OCI-LY1 (cell line): ENCODE results near the gene ULK4.

Experiments
- H2AFZ ChIP-seq: fragments of 200-600 bp; sonication (generic), shearing (Covaris generic); 2 replicates; pipeline ENCODE4 v1.6.0; 2014; ENCODE audit warnings: antibody characterized with exemption, mild to moderate bottlenecking, low read length
- H3F3A ChIP-seq: fragments of 200-600 bp; sonication (generic), shearing (Covaris generic); 2 replicates; pipeline ENCODE4 v1.6.0; 2014; ENCODE audit warnings: mild to moderate bottlenecking, antibody characterized with exemption, low read length, moderate library complexity; ENCODE audit not compliant: insufficient read depth
- H3K27ac ChIP-seq: fragments of 200-600 bp; sonication (generic); 2 replicates; pipeline ENCODE4 v1.5.1; 2014; ENCODE audit warnings: low read length, mixed run types, mild to moderate bottlenecking, low read depth; ENCODE audit not compliant: poor library complexity, severe bottlenecking
- H3K27me3 ChIP-seq: fragments of 200-600 bp; sonication (generic); 2 replicates; pipeline ENCODE4 v1.6.0; 2014; ENCODE audit warnings: antibody characterized with exemption, mild to moderate bottlenecking, low read length, moderate library complexity; ENCODE audit not compliant: insufficient read depth
- H3K36me3 ChIP-seq: fragments of 200-600 bp; sonication (generic); 2 replicates; pipeline ENCODE4 v1.6.1; 2014; ENCODE audit warnings: mild to moderate bottlenecking, antibody characterized with exemption, low read length, moderate library complexity, mixed read lengths; ENCODE audit not compliant: insufficient read depth
- H3K4me1 ChIP-seq: fragments of 200-600 bp; sonication (generic); 2 replicates; pipeline ENCODE4 v1.5.1; 2014; ENCODE audit warnings: mild to moderate bottlenecking, low read length, moderate library complexity; ENCODE audit not compliant: insufficient read depth, severe bottlenecking
- H3K4me2 ChIP-seq: fragments of 200-600 bp; sonication (generic), shearing (Covaris generic); 2 replicates; pipeline ENCODE4 v1.6.1; 2014; ENCODE audit warnings: low read length
- H3K4me3 ChIP-seq: fragments of 200-600 bp; sonication (generic); 2 replicates; pipeline ENCODE4 v1.5.1; 2014; ENCODE audit warnings: low read length, low read depth, mild to moderate bottlenecking, mixed read lengths; ENCODE audit not compliant: poor library complexity, severe bottlenecking
- H3K79me2 ChIP-seq: fragments of 200-600 bp; shearing (Covaris generic); 2 replicates; pipeline ENCODE4 v1.6.1; 2016; ENCODE audit warnings: mixed run types, low read length, mixed read lengths; ENCODE audit not compliant: insufficient read depth
- H3K9ac ChIP-seq: fragments of 200-600 bp; sonication (generic), shearing (Covaris generic); 2 replicates; pipeline ENCODE4 v1.6.1; 2014; ENCODE audit warnings: mild to moderate bottlenecking, low read length, mixed read lengths
- H3K9me2 ChIP-seq: fragments of 200-600 bp; sonication (generic), shearing (Covaris generic); 2 replicates; pipeline ENCODE4 v1.6.1; 2014; ENCODE audit warnings: low read depth, mild to moderate bottlenecking, low read length, mixed read lengths
- H3K9me3 ChIP-seq: fragments of 200-600 bp; shearing (Covaris generic); 2 replicates; pipeline ENCODE4 v1.6.1; 2014; ENCODE audit warnings: low read length, mixed read lengths
- H4K20me1 ChIP-seq: fragments of 200-600 bp; sonication (generic), shearing (Covaris generic); 2 replicates; pipeline ENCODE4 v1.6.0; 2016; ENCODE audit warnings: mild to moderate bottlenecking, low read length; ENCODE audit not compliant: insufficient read depth
- EZH2 ChIP-seq: fragments of 200-600 bp; sonication (generic), shearing (Covaris generic); IDR thresholded peaks from 2 replicates; pipeline ENCODE4 v1.8.0; 2017; ENCODE audit warnings: borderline replicate concordance, mixed run types, mild to moderate bottlenecking, antibody characterized with exemption, low read length, moderate library complexity, mixed read lengths
- TF ChIP-seq, protein P1 (sequence below): fragments of 200-600 bp; sonication (generic), shearing (Covaris generic); IDR thresholded peaks from 2 replicates; pipeline ENCODE4 v1.5.1; 2017; ENCODE audit warnings: mild to moderate bottlenecking, antibody characterized with exemption, low read length, moderate library complexity, mixed read lengths

Gene ULK4

DNA sequence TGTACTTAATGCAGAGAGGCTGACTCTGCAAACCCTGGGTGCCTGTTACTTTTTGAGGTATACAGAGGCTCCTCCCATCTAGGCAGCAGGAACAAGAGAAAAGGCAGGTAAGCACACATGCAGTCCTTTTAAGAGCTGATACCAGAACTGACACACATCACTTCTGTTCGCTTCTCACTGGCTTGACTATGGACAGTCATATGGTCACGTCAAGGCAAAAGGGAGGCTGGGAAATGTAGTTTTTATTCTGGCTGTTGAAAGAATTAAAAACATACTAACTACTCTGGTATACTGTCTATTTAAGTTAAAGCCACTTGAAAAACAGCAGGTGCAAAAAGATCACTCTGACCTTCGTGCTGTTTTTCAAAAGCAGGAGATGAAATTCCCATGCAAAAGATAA, 544.3 kb downstream of the ULK4 start:
- Histone ChIP-seq H3K27ac (no peak overlapping the region), H3K9me2 (no peaks in the 10 kb centered on the region), H2AFZ (no peak overlapping the region), H3K4me1 (no peaks in the 10 kb centered on the region), H3K4me3 (no peak overlapping the region), H3K79me2 (no peaks in the 10 kb centered on the region), H4K20me1 (no peaks in the 10 kb centered on the region), H3F3A (no peaks in the 10 kb centered on the region), H3K27me3 (no peaks in the 10 kb centered on the region), H3K9me3 (no peaks in the 10 kb centered on the region), H3K36me3 (no peaks in the 10 kb centered on the region), H3K4me2 (no peak overlapping the region), H3K9ac (no peak overlapping the region)
- TF ChIP-seq, protein P1, sequence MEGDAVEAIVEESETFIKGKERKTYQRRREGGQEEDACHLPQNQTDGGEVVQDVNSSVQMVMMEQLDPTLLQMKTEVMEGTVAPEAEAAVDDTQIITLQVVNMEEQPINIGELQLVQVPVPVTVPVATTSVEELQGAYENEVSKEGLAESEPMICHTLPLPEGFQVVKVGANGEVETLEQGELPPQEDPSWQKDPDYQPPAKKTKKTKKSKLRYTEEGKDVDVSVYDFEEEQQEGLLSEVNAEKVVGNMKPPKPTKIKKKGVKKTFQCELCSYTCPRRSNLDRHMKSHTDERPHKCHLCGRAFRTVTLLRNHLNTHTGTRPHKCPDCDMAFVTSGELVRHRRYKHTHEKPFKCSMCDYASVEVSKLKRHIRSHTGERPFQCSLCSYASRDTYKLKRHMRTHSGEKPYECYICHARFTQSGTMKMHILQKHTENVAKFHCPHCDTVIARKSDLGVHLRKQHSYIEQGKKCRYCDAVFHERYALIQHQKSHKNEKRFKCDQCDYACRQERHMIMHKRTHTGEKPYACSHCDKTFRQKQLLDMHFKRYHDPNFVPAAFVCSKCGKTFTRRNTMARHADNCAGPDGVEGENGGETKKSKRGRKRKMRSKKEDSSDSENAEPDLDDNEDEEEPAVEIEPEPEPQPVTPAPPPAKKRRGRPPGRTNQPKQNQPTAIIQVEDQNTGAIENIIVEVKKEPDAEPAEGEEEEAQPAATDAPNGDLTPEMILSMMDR = no peak
- no peak for TF ChIP-seq EZH2

DNA sequence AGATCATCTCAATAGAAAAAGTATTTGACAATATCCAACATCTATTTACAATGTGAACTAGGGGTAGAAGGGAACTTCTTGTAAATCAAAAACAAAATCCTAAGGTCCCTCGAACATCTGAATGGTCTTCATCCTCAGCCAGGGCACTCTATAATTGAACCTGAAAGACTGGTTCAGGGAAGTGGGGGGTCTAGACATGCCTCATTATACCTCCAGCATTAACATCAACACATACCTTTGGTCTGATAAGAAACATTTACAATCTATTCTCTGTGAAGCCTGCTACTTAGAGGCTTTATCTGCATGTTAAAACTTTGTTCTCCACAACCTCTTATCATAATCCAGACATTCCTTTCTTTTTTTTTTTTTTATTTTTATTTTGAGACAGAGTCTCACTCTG, 550.8 kb downstream of the ULK4 start:
- Histone ChIP-seq H2AFZ (no peak overlapping the region), H3K36me3 (no peaks in the 10 kb centered on the region), H3K27ac (no peak overlapping the region), H3K9me2 (no peaks in the 10 kb centered on the region), H3F3A (no peaks in the 10 kb centered on the region), H3K79me2 (no peaks in the 10 kb centered on the region), H3K4me2 (no peak overlapping the region), H3K27me3 (no peaks in the 10 kb centered on the region), H4K20me1 (no peaks in the 10 kb centered on the region), H3K9me3 (no peaks in the 10 kb centered on the region), H3K9ac (no peak overlapping the region), H3K4me3 (no peak overlapping the region), H3K4me1 (no peaks in the 10 kb centered on the region)
- no peak for TF ChIP-seq EZH2
- TF ChIP-seq, protein P1 = no peak

DNA sequence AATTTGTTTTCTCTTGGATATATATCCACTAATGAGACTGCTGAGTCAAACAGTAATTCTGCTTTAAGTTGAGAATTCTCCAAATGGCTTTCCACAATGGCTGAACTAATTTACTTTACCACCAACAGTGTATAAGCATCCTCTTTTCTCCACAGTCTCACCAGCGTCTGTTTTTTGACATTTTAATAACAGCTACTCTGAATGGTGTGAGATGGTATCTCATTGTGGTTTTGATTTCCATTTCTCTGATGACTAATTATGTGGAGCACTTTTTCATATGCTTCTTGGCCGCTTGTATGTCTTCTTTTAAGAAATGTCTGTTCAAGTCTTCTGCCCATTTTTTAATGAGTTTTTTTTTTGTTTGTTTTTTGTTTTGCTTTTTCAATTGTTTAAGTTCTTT, 556.4 kb downstream of the ULK4 start:
- Histone ChIP-seq H3K4me2 (no peak overlapping the region), H3K9ac (no peak overlapping the region), H2AFZ (no peak overlapping the region), H3K9me3 (no peaks in the 10 kb centered on the region), H3F3A (no peaks in the 10 kb centered on the region), H3K27me3 (no peaks in the 10 kb centered on the region), H3K4me3 (no peak overlapping the region), H3K27ac (no peak overlapping the region), H3K4me1 (no peaks in the 10 kb centered on the region), H3K9me2 (no peaks in the 10 kb centered on the region), H4K20me1 (no peaks in the 10 kb centered on the region), H3K36me3 (no peaks in the 10 kb centered on the region), H3K79me2 (no peaks in the 10 kb centered on the region)
- TF ChIP-seq, protein P1 = no peak
- no peak for TF ChIP-seq EZH2
